DND-41 (cell line): ENCODE measurements around the gene IKBKG.

ENCODE experiments used
- ATAC-seq: fragments of 200-7000 bp; cut with Tn5 transposase; 3 replicates; pipeline ENCODE4 v1.9.1; 2021; ENCODE audit warnings: low read depth; ENCODE audit not compliant: insufficient read depth
- DNase-seq: peaks from one replicate; pipeline ENCODE4 v3.0.0-alpha.2; 2020
- H2AFZ ChIP-seq: 2 replicates; pipeline ENCODE4 v1.6.0; 2012; ENCODE audit warnings: low read depth, low read length
- H3K27ac ChIP-seq: 2 replicates; pipeline ENCODE4 v1.5.1; 2012; ENCODE audit warnings: low read length, inconsistent platforms
- H3K27me3 ChIP-seq: fragments of 200-600 bp; sonication (generic); 2 replicates; pipeline ENCODE4 v1.6.0; 2012; ENCODE audit warnings: low read length, mild to moderate bottlenecking, inconsistent platforms; ENCODE audit not compliant: insufficient read depth, poor library complexity
- H3K36me3 ChIP-seq: 2 replicates; pipeline ENCODE4 v1.5.1; 2012; ENCODE audit warnings: low read length, inconsistent platforms; ENCODE audit not compliant: insufficient read depth
- H3K4me1 ChIP-seq: 2 replicates; pipeline ENCODE4 v1.5.1; 2012; ENCODE audit warnings: mild to moderate bottlenecking, low read length; ENCODE audit not compliant: insufficient read depth
- H3K4me2 ChIP-seq: 2 replicates; pipeline ENCODE4 v1.6.0; 2012; ENCODE audit warnings: mild to moderate bottlenecking, moderate library complexity, low read length, inconsistent platforms; ENCODE audit not compliant: insufficient read depth
- H3K4me3 ChIP-seq, 2 experiments: fragments of 200-600 bp in 1 of 2; shearing (Covaris generic) in 1 of 2; 2 replicates each; pipeline ENCODE4 v1.5.1; 2012 to 2016; ENCODE audit warnings: inconsistent platforms in 2 of 2, low read length in 2 of 2, mild to moderate bottlenecking in 2 of 2, low read depth in 1 of 2, moderate library complexity in 1 of 2
- H3K79me2 ChIP-seq: 2 replicates; pipeline ENCODE4 v1.6.0; 2012; ENCODE audit warnings: low read length, inconsistent platforms; ENCODE audit not compliant: insufficient read depth
- H3K9ac ChIP-seq: 2 replicates; pipeline ENCODE4 v1.6.0; 2012; ENCODE audit warnings: low read depth, mild to moderate bottlenecking, inconsistent platforms, low read length, moderate library complexity
- H3K9me3 ChIP-seq: 2 replicates; pipeline ENCODE4 v1.5.1; 2012; ENCODE audit warnings: low read length, moderate library complexity, mild to moderate bottlenecking, inconsistent platforms; ENCODE audit not compliant: insufficient read depth, severe bottlenecking
- H4K20me1 ChIP-seq: 2 replicates; pipeline ENCODE4 v1.6.0; 2012; ENCODE audit warnings: low read length; ENCODE audit not compliant: insufficient read depth
- EZH2 ChIP-seq: IDR thresholded peaks from 3 replicates; pipeline ENCODE4 v1.6.1; 2012; ENCODE audit warnings: borderline replicate concordance, low read depth, mild to moderate bottlenecking, moderate library complexity, low read length, inconsistent platforms; ENCODE audit not compliant: severe bottlenecking
- TF ChIP-seq, protein P1 (sequence below): IDR thresholded peaks from 2 replicates; pipeline ENCODE4 v1.5.1; 2012; ENCODE audit warnings: borderline replicate concordance, low read length, moderate library complexity, mild to moderate bottlenecking; ENCODE audit not compliant: poor library complexity, severe bottlenecking; ENCODE audit errors: extremely low read depth

The IKBKG gene

DNA sequence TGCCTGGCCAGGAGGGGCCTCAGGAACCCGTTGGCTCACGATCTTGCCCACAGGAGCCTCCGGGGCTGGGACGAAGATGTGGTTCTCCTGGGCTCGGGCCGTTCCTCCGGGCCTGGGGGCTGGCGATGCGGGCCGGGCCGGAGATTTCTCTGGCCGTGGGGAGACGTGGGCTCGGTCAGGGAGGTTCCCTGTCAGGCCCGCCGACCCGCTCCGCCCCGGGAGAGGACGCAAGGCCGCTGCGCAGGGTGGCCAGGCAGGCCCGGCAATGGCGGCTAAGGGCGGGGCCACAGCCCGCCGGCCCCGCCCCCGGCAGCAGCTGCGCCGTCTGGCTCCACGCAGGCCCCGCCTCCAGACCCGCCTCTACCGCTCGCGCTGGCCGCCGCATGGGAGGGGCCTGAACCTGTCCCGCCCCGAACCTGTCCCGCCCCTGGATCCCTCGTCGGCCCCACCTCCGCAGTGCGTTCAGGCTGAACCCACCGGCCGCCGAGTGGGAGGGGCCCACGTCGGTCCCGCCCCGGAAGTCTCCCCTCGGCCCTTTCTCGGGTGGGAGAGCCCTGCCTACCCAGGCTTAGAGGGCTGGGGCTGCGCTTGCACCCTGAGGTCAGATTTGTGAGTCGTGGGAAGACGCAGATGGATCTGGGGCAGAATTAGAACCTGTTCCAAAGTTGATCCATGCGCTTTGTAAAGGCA lies 31.3 kb upstream of the IKBKG start, which contains the start of gene FAM3A:
FAM3A (minus strand) TSS at position 267 of the 690 bp plus-strand sequence. CDS start 460 bp downstream, outside the sequence.
- peak within 1 kb of the TSS; percentile 81 for H3K9ac ChIP-seq
- H3K27me3 ChIP-seq, result no peaks in the 10 kb centered on the region
- DNase-seq, result peak; percentile 93
- H3K4me1 ChIP-seq, result peaks cover 23% of the 10 kb centered on the region
- TF ChIP-seq EZH2, result no peak
- TF ChIP-seq, protein P1, sequence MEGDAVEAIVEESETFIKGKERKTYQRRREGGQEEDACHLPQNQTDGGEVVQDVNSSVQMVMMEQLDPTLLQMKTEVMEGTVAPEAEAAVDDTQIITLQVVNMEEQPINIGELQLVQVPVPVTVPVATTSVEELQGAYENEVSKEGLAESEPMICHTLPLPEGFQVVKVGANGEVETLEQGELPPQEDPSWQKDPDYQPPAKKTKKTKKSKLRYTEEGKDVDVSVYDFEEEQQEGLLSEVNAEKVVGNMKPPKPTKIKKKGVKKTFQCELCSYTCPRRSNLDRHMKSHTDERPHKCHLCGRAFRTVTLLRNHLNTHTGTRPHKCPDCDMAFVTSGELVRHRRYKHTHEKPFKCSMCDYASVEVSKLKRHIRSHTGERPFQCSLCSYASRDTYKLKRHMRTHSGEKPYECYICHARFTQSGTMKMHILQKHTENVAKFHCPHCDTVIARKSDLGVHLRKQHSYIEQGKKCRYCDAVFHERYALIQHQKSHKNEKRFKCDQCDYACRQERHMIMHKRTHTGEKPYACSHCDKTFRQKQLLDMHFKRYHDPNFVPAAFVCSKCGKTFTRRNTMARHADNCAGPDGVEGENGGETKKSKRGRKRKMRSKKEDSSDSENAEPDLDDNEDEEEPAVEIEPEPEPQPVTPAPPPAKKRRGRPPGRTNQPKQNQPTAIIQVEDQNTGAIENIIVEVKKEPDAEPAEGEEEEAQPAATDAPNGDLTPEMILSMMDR, result no peak
- no peaks in the 10 kb centered on the region for H3K9me3 ChIP-seq
- no peaks in the 10 kb centered on the region for H3K36me3 ChIP-seq
- H3K27ac ChIP-seq, result peak within 1 kb of the TSS; percentile 89
- H3K4me3 ChIP-seq, result peak within 1 kb of the TSS; percentile 52 to 84; a peak in 3 of 4 replicates
- ATAC-seq, result peak; percentile 90
- H3K4me2 ChIP-seq, result peak within 1 kb of the TSS; percentile 89
- peaks cover 11% of the 10 kb centered on the region for H3K79me2 ChIP-seq
- H2AFZ ChIP-seq, result peak within 1 kb of the TSS; percentile 94
- H4K20me1 ChIP-seq, result no peaks in the 10 kb centered on the region

DNA sequence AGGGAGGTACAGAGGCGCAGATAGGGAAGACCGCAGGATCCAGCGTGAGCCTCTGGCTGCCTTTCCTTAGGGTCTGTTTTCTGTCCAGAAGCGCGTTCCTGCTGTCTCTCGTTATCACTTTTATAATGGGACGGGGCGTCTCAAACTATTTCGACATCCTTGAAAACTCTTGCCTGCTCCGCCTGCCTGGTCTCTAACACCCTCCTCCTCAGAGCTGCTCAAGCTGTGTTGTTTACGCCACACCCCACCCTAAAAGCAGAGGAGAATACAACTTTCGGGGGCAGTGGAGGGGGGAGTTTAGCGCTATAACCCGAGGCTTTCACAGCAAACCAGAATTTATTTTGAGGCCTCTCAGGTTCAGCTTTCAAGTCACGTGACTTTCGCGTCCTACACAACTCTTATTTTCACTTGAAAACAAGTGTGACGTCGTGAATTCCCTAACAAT lies 30.7 kb upstream of the IKBKG start:
- H3K79me2 ChIP-seq, result peaks cover 11% of the 10 kb centered on the region
- no peaks in the 10 kb centered on the region for H3K27me3 ChIP-seq
- H3K9me3 ChIP-seq, result no peaks in the 10 kb centered on the region
- peak overlapping the region; percentile 94 for H2AFZ ChIP-seq
- ATAC-seq (peak; percentile 2; the same call in 1 of the 3 replicates), DNase-seq (no peak)
- peak overlapping the region; percentile 89 for H3K27ac ChIP-seq
- peak overlapping the region; percentile 89 for H3K4me2 ChIP-seq
- H3K9ac ChIP-seq, result peak overlapping the region; percentile 68
- H3K4me3 ChIP-seq, result peak overlapping the region; percentile 26 to 69; a peak in 3 of 4 replicates
- peaks cover 22% of the 10 kb centered on the region for H3K4me1 ChIP-seq
- TF ChIP-seq, protein P1, result no peak
- TF ChIP-seq EZH2, result no peak
- H4K20me1 ChIP-seq, result no peaks in the 10 kb centered on the region
- H3K36me3 ChIP-seq, result no peaks in the 10 kb centered on the region

DNA sequence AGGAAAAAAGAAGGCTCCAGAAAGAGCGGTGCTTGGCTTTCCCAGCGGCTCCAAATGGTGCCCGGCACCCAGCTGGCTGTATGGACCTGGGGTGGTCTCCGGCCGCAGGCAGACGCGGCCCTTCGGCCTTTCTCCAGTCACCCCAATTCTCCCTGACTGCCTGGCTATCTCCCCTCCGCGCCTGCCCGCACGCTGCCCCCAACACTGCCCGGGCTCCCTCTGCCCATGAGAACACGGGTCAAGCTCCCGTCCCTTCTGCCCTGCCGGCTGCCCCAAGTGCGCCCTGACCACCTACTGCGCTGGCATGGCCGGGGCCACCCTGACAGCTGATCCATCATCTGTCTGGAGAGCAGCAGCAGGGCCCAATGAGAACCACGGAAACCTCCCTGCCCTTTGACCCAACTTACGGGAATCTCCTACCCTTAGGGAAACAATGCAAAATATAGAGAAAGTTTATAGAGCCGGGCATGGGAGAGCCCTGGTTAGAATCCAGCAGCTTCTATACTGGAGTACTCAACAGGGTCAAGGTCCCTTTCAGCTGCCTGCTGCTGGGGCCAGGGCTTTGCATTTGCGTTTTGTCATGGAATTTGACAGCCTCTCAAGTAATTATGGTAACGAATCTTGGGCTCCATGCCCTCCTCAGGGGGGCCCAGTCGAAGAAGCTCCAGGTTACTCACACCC lies 30.2 kb upstream of the IKBKG start:
- Histone ChIP-seq H2AFZ (no peak overlapping the region), H3K4me3 (peak overlapping the region in 1 of 2 experiments; percentile 69; a peak in 1 of 4 replicates), H3K27ac (no peak overlapping the region)

More for the DNA sequence above, 30.2 kb upstream of the IKBKG start:
- Histone ChIP-seq H3K4me2 (peak overlapping the region; percentile 89), H4K20me1 (no peaks in the 10 kb centered on the region), H3K9ac (no peak overlapping the region; the same call in 1 of the 2 replicates), H3K79me2 (peaks cover 11% of the 10 kb centered on the region), H3K9me3 (no peaks in the 10 kb centered on the region), H3K36me3 (no peaks in the 10 kb centered on the region), H3K4me1 (peaks cover 19% of the 10 kb centered on the region), H3K27me3 (no peaks in the 10 kb centered on the region)
- ATAC-seq (no peak), DNase-seq (no peak)
- TF ChIP-seq EZH2, result no peak
- TF ChIP-seq, protein P1, result no peak
